Measurements from ENCODE around the gene COPG1.

- TF ChIP-seq EP300 (IDR thresholded peaks at IDR 0.05; ENCODE audit: borderline replicate concordance) (no peak), RAD21 (IDR thresholded peaks at IDR 0.05; ENCODE audit: low read depth) (no peak), CREB1 (IDR thresholded peaks at IDR 0.05; ENCODE audit: low read depth) (no peak), REST (IDR thresholded peaks at IDR 0.05; ENCODE audit: low read depth) (no peak), CEBPB (IDR thresholded peaks at IDR 0.05) (no peak), TAF1 (IDR thresholded peaks at IDR 0.05; ENCODE audit: low read depth) (no peak), MAX (IDR thresholded peaks at IDR 0.05) (no peak), FOXM1 (IDR thresholded peaks at IDR 0.05; ENCODE audit: borderline replicate concordance, low read depth) (no peak), YY1 (IDR thresholded peaks at IDR 0.05; ENCODE audit: low read depth) (no peak)
These were observed 39.0 kb downstream of the COPG1 start for GRCh38 chr3:129288446-129288845.
